ENCODE measurements around the gene DECR2. TPM values are rescaled to one million over a fixed set of nuclear protein-coding genes. Genes with fewer than 3 reads are reported as not detected.

The DECR2 gene
- total and polyA plus RNA-seq, 2 of the 13 experiments (the other 11 are each of a cell fraction or from before 2014, with no cell fraction given), result 36.3 to 44.6 TPM

GRCh38 chr16:381789-382717, 19.6 kb upstream of the DECR2 start, which contains the start of gene PGAP6 (continued):
- 0 out of 2 replicates have a peak, but pooled peaks have one; percentile 21 for TF ChIP-seq SPEN (CRISPR knock-in tag; IDR thresholded peaks at IDR 0.05; ENCODE audit: low read depth)
- TF ChIP-seq ZFP62 (CRISPR knock-in tag; IDR thresholded peaks at IDR 0.05), result no peak
- no peak for TF ChIP-seq ERF (CRISPR knock-in tag; IDR thresholded peaks at IDR 0.05)
- TF ChIP-seq ZNF3 (CRISPR knock-in tag; IDR thresholded peaks at IDR 0.05), result no peak
- TF ChIP-seq PAF1 (CRISPR knock-in tag; IDR thresholded peaks at IDR 0.05), result no peak
- TF ChIP-seq, protein P1, sequence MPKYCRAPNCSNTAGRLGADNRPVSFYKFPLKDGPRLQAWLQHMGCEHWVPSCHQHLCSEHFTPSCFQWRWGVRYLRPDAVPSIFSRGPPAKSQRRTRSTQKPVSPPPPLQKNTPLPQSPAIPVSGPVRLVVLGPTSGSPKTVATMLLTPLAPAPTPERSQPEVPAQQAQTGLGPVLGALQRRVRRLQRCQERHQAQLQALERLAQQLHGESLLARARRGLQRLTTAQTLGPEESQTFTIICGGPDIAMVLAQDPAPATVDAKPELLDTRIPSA (CRISPR knock-in tag; IDR thresholded peaks at IDR 0.05; ENCODE audit: borderline replicate concordance), result no peak
- TF ChIP-seq, protein P2, sequence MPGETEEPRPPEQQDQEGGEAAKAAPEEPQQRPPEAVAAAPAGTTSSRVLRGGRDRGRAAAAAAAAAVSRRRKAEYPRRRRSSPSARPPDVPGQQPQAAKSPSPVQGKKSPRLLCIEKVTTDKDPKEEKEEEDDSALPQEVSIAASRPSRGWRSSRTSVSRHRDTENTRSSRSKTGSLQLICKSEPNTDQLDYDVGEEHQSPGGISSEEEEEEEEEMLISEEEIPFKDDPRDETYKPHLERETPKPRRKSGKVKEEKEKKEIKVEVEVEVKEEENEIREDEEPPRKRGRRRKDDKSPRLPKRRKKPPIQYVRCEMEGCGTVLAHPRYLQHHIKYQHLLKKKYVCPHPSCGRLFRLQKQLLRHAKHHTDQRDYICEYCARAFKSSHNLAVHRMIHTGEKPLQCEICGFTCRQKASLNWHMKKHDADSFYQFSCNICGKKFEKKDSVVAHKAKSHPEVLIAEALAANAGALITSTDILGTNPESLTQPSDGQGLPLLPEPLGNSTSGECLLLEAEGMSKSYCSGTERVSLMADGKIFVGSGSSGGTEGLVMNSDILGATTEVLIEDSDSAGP (CRISPR knock-in tag; IDR thresholded peaks at IDR 0.05; ENCODE audit: borderline replicate concordance), result 0 out of 2 replicates have a peak, but pooled peaks have one; percentile 27
- TF ChIP-seq PHF5A (CRISPR knock-in tag; IDR thresholded peaks at IDR 0.05; ENCODE audit: low read depth, unreplicated experiment), result no peak
- TF ChIP-seq RAD21 (CRISPR knock-in tag; IDR thresholded peaks at IDR 0.05), result 0 out of 2 replicates have a peak, but pooled peaks have one; percentile 8
- TF ChIP-seq ZNF878 (CRISPR knock-in tag; IDR thresholded peaks at IDR 0.05), result no peak
- TF ChIP-seq U2AF1 (optimal IDR thresholded peaks at IDR 0.05; ENCODE audit: low read depth, low read length), result no peak
- peak; percentile 45 for TF ChIP-seq POLR2AphosphoS5 (IDR thresholded peaks at IDR 0.05; ENCODE audit: low read depth, low read length)
- TF ChIP-seq RBFOX2 (IDR thresholded peaks at IDR 0.05; ENCODE audit: low read depth, low read length), result peak; percentile 68; the same call in 1 of the 2 replicates
- no peak for TF ChIP-seq ZFYVE20 (CRISPR knock-in tag; IDR thresholded peaks at IDR 0.05; ENCODE audit: borderline replicate concordance, low read depth)
- no peak for TF ChIP-seq ELF4 (CRISPR knock-in tag; IDR thresholded peaks at IDR 0.05; ENCODE audit: borderline replicate concordance)
- TF ChIP-seq AGO2 (optimal IDR thresholded peaks at IDR 0.05; ENCODE audit: low read depth, low read length), result peak; percentile 74
- TF ChIP-seq ZNF775 (CRISPR knock-in tag; IDR thresholded peaks at IDR 0.05; ENCODE audit: borderline replicate concordance), result no peak
- TF ChIP-seq BRCA1 (CRISPR knock-in tag; IDR thresholded peaks at IDR 0.05), result no peak
- TF ChIP-seq, protein P3, sequence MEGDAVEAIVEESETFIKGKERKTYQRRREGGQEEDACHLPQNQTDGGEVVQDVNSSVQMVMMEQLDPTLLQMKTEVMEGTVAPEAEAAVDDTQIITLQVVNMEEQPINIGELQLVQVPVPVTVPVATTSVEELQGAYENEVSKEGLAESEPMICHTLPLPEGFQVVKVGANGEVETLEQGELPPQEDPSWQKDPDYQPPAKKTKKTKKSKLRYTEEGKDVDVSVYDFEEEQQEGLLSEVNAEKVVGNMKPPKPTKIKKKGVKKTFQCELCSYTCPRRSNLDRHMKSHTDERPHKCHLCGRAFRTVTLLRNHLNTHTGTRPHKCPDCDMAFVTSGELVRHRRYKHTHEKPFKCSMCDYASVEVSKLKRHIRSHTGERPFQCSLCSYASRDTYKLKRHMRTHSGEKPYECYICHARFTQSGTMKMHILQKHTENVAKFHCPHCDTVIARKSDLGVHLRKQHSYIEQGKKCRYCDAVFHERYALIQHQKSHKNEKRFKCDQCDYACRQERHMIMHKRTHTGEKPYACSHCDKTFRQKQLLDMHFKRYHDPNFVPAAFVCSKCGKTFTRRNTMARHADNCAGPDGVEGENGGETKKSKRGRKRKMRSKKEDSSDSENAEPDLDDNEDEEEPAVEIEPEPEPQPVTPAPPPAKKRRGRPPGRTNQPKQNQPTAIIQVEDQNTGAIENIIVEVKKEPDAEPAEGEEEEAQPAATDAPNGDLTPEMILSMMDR (CRISPR knock-in tag; IDR thresholded peaks at IDR 0.05), result no peak
- peak; percentile 31; the same call in 1 of the 2 replicates for TF ChIP-seq ATF7-NPFF (CRISPR knock-in tag; IDR thresholded peaks at IDR 0.05; ENCODE audit: low read depth)
- TF ChIP-seq, protein P4, sequence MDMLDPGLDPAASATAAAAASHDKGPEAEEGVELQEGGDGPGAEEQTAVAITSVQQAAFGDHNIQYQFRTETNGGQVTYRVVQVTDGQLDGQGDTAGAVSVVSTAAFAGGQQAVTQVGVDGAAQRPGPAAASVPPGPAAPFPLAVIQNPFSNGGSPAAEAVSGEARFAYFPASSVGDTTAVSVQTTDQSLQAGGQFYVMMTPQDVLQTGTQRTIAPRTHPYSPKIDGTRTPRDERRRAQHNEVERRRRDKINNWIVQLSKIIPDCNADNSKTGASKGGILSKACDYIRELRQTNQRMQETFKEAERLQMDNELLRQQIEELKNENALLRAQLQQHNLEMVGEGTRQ (IDR thresholded peaks at IDR 0.05; ENCODE audit: low read depth, low read length), result no peak
- TF ChIP-seq, protein P4 (CRISPR knock-in tag; IDR thresholded peaks at IDR 0.05; ENCODE audit: borderline replicate concordance), result no peak
- TF ChIP-seq NR2F6 (IDR thresholded peaks at IDR 0.05), result no peak
- no peak for TF ChIP-seq NR2F6 (CRISPR knock-in tag; IDR thresholded peaks at IDR 0.05)

Measured in HepG2 (cell line).